ENCODE data around the gene MAGI3.

GRCh38 chr1:113701429-113701828 lies 311.1 kb downstream of the MAGI3 start:
- TF ChIP-seq CTCF (conservative IDR thresholded peaks at IDR 0.05; ENCODE audit: low read length) (no peak), EZH2phosphoT487 (IDR thresholded peaks at IDR 0.05; ENCODE audit: borderline replicate concordance, low read depth, low read length) (no peak)

Data from OCI-LY7 (cell line).